Stimulated activated CD8-positive, alpha-beta memory T cell treated with anti-CD3 and anti-CD28 coated beads, Interleukin-12 subunit alpha, Interleukin-12 subunit beta, amount 100 ng/mL, for 24 hours (primary cell): ENCODE data around the gene SBF2.

Experiments used
- DNase-seq: peaks from one replicate; pipeline ENCODE4 v3.0.0-alpha.2; 2020; ENCODE audit errors: extremely low read depth

Gene SBF2

DNA sequence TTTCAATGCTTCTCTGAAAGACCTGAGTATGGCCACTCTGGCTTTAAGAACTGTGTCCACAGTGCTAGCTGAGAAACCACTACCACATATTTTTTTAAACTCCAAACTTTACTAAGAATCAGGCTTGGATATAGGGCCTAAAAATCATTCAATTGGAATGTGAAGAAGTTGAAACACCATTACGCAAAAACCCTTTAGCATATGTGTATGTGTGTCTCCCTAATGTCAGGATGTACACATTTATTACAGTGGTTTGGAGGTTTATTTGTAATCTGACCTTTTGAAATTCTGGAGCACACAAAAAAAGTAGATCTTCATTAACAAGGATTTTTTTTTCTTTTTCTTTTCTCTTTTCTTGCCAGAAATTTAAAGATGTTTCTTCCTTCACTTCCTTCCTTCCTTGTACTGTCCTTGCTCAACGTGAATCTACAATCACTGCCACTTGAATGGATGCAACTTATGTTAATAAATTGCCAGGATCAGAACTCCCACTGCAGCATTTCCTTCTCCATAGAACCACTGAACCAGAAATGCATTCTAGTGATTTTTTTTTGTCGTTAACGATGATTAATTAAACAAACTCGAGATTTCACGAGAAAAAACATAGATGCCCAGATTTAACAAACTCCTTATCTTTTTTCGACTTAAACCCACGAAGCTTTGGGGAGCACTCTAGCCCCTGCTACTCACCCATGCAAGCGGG is 7.8 kb upstream of the SBF2 start:
- no peak for DNase-seq

- DNase-seq = no peak
These were observed 4.3 kb upstream of the SBF2 start for GRCh38 chr11:10298342-10298741.

DNA sequence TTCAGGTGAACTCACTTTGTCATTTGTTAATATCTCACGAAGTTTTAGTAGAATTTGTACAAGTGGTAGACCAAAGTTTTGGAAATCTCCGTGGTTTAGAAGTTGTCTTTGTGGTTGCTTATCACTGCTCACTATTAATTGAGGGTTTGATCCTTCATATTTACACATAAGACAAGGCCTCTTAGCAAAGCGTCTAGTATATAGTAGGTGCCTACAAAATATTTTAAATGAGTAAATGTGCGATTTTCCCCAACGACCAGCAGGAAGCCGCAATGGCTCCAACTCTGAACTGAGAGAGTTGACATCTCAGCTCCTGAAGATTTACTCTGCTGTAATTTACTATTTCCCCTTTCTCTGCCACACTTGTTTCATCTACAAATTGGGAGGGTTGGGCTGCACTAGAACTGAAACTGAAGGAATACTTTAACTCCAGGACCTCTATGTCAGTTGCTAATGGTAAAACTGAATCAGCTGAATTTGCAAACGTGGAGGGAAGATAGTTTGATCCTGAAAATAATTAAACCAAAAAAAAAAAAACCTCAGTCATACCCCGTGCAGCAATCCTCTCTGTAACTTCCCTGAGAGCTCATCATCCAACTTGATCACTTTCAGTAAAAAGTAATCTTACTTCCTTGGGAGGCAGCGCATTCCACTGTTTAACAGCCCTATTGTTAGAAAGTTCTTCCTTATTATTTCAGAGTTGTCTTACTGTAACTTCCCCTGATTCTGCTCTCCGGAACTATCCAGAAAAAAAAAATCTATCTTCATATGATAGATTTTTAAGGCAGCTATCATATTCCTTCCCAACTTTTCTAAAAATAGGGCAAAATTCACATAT is 1.3 kb upstream of the SBF2 start:
- no peak for DNase-seq

DNA sequence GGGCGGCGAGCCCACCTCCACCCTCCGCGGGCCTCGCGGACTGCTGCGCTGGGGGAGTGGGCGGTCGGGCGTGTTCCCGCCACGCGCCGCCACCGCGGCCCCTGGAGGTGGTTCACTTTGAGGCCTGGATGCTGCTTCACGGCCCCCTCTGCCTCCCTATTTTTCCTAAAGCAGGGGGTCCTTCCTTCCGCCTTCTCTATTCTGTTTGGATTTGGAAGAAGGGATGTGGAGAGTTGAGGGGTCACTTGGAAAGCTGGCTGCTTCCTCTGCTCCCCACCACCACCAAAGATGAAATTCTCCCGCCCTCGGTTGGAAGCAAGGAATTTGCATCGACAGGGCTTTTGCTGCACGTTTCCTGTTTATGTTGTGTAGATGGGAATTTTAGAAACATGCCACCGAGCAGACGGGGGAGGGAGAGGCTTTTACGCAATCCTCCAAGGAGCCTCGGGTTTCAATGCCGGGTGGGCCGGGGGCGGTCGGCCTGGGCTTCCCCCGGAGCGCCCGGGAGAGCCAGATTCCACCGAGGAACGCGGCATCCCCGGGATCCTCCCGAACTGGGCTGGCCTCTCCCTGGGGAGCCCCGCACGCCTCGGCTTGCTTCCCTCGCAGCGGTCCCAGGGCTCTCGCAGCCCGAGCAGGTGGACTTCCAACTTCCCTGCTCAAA is 403 bp upstream of the SBF2 start:
- no peak for DNase-seq

DNA sequence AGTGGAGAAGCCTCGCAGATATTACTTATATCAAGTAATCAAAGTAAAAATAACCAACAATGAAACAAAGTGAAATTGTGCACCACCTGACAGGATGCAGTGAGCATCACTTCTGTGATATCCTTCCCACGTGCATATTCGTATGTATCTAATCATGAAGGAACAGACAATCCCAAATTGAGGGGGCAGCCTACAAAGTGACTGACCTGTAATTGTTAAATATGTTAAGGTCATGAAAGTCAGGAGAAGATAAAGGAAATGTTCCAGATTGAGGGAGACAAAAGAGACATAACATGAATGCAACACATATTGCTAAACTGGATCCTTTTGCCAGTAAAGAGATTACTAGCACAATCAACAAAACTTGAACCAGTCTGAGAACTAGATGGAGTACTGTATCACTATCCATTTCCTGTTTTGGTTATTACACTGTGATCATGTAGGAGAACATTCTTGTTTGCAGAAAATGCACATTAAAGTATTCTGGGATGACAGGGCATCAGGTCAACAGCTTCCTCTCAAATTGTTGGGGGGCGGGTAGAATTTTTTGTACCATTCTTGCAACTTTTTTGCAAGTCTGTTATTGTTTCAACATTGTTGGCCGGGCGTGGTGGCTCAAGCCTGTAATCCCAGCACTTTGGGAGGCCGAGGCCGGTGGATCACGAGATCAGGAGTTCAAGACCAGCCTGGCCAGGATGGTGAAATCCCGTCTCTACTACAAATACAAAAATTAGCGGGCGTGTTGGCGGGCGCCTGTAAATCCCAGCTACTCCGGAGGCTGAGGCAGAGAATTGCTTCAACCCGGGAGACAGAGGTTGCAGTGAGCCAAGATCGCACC is 2.0 kb downstream of the SBF2 start:
- DNase-seq = no peak

DNA sequence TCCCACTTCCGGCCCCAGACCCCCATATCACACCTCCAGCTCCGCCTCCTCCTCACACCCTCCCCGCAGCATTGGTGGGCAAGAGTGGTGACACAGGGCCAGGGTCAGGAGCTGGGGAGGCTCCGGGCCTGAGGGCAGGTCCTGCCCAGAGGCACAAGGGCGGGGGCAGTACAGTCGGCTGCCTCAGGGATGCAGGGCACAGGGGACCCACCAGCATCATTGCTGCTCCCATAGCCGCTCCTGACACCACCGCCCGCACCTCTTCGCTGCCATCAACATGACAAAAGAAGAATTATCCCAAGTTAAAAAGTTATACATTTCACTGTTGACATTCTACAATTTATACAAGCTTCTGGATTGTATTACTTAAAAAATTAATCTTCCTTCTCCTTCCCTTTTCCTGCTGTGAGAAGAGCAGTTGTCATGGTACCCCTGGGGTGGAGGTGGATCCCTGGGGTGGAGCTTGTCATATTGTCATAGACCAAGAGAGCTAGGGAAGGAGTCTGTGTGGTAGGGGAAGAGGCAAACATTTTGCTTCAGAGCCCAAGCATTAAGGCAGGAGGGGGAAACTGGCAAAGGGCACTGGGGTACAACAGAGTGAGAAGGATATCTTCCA is 4.1 kb downstream of the SBF2 start:
- no peak for DNase-seq

DNA sequence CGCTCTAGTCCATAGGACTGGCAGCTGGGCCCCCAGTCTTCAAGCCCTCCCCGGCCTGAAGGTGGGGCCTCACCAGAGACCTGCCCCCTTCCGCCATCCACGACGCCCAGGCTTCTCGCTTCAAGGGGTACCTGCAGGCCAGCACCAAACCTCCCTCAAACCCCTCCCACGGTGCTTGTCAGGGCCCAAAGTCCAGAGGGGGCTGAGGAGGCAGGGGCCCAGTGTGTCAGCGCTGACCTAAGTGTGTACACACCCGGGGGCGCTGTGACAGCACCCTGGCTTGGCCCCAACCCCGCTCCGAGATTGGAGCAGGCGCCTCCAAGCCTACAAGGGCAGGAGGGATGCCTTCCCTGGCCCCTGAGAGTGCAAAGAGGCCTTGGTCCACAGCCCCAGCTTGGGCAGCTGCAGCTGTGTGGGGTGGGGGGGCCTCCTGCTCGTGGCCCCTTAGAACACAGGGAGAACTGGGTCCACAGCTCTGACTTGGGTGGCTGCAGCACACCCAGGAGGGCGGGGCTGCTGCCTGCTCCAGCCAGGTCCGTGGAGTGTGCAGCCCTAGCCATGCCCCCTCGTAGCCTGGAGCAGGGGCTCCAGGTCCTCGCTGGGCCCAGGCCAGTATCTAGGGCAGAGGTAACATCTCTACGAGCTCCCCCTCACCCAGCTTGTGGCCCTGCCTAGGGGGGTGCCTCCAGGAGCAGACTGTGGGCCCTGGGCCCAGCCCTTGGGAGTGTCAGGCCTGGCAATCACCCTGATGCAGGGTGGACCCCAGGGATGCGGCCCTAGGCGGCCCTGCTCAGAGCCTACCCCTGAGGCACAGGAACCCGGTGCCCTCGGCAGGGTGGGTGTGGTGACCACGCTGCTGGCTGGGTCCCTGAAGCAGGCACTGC is 4.9 kb downstream of the SBF2 start:
- no peak for DNase-seq

- DNase-seq = no peak
These were observed 6.0 kb downstream of the SBF2 start for GRCh38 chr11:10287766-10288715.

DNA sequence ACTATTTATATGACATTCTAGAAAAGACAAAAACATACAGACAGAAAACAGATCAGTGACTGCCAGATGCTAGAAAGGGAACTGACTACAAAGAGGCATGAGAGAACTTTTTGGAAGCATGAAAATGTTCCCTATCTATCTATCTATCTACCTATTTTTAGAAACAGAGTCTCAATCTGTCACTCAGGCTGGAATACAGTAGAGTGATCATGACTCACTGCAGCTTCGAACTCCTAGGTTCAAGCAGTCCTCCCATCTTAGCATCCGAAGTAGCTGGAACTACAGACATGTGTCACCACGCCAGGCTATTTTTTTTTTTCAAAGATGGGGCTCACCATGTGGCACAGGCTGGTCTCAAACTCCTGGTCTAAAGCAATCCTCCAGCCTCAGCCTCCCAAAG is 6.9 kb downstream of the SBF2 start:
- no peak for DNase-seq

- DNase-seq = no peak
These were observed 8.7 kb downstream of the SBF2 start for GRCh38 chr11:10285148-10285802.

DNA sequence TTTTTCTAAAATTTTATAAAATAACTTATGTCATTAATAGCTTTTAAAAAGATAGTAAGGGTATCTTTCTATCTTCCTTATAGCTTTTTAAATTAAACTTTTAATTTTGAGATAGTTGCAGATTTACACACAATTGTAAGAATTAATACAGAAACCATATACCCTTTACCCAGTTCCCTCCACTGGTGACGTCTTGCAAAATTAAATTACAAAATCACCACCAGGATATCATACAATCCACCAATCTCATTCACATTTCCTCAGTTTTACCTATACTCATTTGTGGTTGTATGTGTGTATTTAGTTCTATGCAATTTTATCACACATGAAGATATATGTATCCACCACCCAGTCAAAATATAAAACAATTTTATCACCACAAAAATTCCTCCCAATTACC is 10.0 kb downstream of the SBF2 start:
- no peak for DNase-seq

GRCh38 chr11:10282117-10282516 is 11.9 kb downstream of the SBF2 start:
- no peak for DNase-seq

DNA sequence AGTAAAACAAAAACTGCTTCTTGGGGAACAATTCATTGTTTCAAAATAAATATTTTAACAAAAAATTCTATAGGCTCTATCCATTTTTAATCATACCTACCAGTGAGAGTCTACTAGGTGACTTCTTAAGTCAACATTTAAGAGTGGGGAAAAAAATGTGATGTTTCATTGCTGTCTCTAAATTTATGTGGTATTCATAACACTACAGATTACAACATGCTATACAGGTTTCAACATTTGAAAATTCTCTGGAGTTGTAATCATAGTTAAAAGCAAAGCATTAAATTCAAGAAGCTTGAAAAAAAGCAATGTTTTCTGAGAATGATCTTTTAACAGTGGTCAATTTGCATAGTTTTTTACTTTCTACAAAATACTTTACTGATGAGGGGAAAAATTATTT is 18.3 kb downstream of the SBF2 start:
- no peak for DNase-seq

DNA sequence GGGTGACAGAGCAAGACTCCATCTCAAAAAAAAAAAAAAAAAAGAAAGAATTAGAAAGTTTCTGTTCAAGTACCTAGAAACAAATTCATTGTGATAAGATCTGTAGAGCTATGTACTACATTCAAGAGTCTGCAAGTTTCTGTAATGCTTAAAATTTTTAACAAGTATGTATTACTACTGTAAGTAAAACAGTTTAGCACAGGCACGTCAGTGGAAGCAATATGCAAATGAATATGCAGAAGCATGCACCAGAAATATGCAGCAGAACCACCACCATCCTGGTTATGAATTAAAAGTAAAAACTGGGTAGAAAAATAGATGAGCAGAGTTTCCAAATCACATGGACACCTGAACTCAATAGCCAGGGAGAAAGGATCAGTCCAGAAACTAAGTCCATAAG is 19.3 kb downstream of the SBF2 start:
- DNase-seq = no peak

DNA sequence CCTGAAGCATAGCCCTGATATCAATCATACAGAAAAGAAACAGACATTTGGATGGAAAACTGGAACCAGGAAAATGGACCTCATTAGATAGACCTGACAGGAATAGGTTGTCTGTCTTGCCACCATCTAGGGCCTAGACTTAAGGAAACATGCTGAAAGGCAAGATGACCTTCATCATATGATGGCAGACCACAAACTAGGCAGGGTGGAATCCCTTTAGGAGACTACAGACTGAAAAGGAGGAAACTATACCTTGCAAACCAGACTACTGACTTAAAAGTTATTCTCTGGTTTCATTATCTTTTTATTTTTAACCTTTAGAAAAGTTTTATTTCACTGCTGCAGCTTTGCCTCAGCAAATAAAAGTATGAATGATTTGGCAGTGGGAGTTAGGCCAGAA is 20.3 kb downstream of the SBF2 start:
- no peak for DNase-seq

DNA sequence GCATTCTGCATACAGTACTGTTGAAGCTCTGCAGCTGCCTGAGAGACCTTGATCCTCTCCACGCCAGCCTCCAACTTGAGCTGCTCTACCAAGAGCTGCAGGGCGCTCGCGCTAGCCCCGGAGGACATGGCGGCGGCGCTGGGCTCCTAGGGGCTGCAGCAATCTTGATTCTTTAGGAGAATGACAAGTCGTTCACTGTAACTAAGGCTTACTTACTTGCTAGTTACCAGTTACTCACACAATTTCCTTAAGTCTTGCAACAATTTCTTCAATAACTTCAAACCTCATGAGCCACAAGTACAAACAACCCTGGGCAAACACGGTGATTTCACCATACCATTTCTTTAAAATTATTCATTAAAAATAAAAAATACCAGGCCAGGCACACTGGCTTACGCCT is 21.9 kb downstream of the SBF2 start:
- DNase-seq = no peak

- no peak for DNase-seq
These were observed 25.1 kb downstream of the SBF2 start for GRCh38 chr11:10268746-10269488.

- no peak for DNase-seq
These were observed 26.2 kb downstream of the SBF2 start for GRCh38 chr11:10267821-10268220.
